Measurements from ENCODE around the gene PEAK1.

PEAK1 gene, protein sequence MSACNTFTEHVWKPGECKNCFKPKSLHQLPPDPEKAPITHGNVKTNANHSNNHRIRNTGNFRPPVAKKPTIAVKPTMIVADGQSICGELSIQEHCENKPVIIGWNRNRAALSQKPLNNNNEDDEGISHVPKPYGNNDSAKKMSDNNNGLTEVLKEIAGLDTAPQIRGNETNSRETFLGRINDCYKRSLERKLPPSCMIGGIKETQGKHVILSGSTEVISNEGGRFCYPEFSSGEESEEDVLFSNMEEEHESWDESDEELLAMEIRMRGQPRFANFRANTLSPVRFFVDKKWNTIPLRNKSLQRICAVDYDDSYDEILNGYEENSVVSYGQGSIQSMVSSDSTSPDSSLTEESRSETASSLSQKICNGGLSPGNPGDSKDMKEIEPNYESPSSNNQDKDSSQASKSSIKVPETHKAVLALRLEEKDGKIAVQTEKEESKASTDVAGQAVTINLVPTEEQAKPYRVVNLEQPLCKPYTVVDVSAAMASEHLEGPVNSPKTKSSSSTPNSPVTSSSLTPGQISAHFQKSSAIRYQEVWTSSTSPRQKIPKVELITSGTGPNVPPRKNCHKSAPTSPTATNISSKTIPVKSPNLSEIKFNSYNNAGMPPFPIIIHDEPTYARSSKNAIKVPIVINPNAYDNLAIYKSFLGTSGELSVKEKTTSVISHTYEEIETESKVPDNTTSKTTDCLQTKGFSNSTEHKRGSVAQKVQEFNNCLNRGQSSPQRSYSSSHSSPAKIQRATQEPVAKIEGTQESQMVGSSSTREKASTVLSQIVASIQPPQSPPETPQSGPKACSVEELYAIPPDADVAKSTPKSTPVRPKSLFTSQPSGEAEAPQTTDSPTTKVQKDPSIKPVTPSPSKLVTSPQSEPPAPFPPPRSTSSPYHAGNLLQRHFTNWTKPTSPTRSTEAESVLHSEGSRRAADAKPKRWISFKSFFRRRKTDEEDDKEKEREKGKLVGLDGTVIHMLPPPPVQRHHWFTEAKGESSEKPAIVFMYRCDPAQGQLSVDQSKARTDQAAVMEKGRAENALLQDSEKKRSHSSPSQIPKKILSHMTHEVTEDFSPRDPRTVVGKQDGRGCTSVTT (N-terminal part only)

DNA sequence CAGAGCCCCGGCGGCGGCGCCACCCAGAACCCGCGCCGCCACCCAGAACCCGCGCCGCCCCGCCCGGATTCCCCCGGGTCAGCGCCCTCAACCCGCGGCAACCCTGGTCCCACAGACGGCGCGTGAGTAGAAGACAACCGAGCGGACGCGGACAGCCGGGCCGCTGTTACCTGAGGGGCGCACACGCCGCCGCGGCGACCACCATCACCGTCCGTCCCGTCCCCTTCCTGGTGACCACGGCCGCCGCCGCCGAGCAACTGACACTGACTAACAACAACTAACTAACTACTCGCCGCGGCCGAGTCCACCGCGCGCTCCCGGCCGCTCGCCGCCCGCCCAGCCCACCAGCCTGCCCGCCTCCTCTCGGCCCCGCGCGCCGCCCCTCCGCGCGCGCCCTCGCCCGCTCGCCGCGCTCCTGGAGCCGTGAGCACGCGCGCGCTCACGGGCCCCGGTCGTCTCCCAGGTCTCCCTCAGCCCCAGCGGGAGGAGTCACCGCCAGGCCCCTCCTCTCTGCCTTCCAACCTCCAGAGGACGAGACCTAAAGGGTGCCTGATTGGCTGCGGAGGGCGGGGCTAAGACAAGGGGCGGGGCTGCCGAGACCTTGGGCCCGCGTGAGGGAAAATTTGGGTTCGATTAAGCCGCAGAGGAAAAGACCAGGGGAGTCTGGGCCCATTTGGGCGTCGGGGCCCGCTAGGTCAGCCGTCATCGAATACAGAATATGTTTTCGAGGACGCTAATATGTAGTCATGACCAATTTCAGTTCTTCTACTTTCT is at the start of gene PEAK1:
PEAK1 (minus strand) TSS at position 269 of the 774 bp plus-strand sequence. CDS start 238,178 bp downstream, outside the sequence.
- peak; percentile 91 for DNase-seq

DNA sequence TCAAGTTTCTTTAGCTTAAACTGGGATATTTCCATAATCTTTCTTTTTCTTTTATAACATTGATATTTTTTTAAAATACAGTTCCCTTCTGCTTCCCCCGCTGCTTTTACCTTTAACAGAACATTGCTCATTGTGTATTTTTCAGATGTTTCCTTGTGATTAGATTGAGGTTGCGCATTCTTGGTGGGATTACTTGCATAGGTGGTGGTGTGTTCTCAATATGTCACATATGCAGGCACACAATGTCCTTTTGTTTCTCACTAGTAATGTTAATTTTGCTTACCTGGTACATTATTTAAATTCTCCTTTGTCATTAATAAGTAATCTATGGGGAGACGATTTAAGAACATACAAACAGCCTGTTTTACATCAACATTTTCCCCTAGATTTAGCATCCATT is 49.0 kb upstream of the PEAK1 start:
- no peak for DNase-seq

DNA sequence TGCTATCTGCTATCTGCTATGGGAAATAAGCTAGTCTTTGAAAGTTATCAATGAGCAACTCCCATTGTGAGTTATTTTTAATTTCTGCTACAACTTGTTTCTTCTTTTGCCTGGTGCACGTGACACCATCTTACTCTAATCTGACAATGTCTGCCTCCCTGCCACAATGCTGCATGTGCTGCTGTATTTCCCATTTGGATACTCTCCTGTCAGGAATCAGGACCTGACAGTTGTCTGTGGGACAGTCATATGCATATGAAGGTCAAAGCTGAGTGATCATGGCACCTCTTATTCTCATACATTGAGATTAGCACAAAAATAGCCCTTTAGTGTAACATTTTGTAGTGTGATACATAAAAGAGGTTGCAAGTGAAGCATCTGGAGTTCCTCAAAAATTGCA is 46.6 kb upstream of the PEAK1 start:
- DNase-seq = no peak

DNA sequence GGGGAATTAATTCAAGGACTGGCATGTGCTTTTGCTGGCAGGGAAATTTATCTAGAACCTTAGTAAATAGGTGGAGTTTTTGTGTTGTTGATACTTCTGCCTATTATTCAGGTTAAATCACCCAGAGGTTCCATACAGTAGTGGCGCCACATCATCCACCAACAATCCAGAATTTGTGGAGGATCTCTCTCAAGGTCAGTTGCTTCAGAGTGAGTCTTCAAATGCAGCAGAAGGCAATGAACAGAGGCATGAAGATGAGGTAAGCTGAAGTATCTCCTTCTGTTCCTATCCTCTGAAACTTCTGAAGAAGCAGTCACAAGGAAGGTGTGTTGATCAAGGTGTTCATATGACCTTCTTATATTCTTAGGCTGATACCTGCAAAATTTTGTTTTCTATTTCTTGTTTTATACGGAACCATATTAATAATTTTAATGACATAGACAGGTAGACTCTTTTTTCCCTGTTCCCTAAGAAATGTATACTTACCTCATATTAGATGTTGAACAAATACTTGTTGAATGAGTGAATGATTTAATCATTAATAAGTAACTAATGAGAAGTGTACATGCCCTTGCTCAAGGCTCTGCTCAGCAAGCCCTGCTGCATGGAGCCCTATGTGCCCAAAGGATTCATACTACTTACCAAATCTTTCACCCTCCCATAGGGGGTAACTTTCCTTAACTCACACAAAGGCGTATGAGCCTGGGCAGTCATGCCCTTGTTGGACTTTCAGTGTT is 44.4 kb upstream of the PEAK1 start:
- DNase-seq = no peak

DNA sequence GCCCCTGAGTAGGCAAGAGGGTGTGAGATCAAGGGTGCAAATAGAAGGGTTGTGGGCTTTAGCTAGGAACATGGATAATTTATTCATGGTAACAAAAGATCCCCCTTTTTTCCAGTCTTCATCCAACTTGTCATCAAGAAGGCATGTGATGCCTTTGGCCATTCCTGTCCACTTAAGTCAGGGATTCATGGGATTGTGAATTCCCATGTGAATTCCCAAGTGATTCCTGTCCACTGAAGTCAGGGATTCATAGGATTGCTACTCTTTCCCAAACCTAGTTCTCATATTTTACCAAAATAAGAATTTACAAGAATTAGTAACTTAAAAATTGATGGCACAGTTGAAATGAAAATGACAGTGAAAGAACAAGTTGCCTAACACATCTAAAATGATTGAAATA is 41.6 kb upstream of the PEAK1 start:
- no peak for DNase-seq

DNA sequence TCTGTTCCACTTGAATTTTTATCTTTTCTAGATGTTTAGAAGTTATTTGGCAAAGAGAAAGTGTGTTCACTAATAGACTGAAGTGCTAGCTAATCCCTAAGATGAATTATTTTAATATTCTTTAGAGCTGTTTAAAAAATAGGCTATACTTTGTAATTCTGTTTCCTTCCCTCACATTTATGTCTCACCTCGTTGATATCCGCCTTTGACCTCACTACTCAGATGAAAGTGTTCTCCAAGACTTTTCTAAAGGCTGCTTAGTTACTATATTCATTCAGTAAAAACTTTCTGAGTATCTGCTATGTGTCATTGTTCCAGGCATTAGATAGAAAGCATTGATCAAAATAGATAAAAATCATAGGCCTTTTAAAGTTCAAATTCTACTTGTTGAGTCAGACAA is 39.1 kb upstream of the PEAK1 start:
- DNase-seq = no peak

DNA sequence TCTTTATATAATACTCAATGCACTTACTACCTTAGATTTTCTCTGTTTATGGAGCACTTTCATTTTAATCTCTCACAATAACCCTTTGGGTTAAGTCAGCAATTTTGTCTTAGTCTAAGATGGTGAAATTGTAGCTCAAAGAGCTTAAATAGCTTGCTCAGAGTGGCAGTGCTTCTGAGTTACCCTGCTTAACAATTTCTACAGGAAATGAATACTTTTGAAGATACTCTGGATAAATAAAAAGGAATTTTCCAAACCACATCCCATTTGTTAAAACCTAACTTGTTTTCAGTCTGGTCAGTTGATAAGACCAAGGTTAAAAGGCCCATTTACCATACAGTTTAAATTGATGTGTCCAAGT is 38.0 kb upstream of the PEAK1 start:
- no peak for DNase-seq

DNA sequence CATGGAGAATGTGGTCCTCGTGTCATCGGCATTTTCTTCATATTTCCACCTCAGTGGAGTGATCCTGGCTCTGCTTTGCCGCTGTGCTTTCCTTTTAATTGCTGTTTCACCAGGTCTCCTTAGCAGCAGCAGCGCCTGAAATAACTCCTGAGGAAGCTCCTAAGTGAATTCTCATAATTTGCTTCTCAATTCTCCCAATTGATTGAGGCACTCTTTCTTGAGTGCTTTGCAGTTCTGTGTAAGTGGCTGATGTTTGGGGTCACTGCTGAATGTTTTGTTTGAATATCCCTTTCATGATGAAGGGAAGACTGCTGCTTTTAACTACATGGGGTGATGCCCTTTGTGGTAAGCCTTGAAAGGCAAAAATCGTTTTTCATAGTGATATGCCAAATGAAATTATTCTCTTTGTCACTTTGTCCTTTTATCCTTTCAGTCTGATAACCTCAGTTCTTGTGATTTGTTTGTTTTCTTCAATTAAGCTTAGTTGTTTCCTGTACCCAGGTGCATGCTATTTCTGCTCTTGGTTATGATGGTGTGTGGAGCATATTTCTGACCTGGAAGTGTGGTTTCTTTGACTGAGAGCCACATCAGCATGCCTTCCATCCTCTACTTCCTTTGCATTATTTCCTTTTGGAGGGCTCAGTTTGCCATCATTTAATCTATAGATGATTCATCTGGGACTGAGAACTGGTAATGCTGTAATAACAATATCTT is 37.4 kb upstream of the PEAK1 start:
- no peak for DNase-seq

DNA sequence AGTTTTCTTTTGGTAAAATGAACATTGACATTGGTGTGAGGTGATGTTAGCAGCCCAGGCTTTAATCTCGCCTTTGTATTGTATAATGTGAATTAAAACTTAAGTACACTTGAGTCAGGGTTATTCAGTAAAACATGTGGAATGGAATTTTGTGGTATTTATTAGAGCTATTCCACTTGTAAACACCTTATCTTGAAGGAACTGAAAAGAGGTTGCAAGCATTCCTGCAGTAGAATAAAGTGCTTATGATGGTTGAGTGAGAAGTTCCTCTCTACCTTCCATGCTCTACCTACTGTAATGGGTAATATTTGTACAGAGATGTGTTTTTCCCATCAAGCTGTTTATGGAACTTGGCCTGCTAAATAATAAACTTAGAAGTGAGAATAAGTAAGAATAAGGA is 36.8 kb upstream of the PEAK1 start:
- no peak for DNase-seq

DNA sequence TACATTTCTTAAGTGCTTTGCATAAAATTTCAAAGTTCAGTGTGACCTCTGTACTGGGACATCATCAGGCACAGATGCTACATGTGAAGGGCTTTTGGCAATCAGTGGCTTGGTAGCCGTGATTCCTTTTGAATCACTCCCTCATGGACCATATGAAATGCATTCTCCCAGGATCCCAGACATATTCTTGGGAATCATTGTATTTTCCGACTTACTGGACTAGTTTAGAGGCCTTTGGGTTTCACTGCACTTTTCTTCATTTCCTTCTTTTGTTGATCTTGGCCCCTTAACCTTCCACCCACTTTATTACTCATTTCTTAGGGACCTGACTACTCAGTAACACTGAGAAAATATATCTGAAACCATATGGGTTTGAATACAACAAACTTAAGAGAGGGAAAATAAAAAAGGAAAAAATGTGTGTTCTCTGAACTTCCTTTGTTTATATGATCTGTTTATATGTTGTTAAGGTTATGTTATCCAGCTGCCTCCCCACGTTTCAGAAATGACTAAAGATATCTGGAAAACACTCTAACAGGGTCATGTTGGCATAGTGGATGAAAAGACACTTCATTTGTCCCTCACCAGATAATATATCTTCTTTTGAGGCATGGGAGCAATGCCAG is 35.9 kb upstream of the PEAK1 start:
- no peak for DNase-seq

DNA sequence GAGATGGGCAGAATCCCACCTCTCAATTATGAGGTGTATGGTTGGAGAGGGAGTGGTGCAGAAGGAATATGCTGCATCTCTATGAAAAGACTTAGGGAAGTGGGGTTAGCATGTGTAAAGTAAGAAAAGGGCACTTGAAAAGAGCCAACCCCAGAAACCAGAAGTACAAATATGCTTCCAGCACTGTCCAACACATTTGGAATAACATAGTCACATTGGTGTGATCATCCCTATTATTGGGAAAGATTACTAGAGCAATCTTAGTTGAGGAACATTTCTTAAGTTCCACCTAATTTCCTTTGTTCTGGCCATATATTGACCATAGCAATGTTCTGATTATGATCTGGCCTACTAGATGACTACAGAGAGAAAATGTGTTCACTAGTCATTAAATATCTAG is 35.0 kb upstream of the PEAK1 start:
- no peak for DNase-seq

DNA sequence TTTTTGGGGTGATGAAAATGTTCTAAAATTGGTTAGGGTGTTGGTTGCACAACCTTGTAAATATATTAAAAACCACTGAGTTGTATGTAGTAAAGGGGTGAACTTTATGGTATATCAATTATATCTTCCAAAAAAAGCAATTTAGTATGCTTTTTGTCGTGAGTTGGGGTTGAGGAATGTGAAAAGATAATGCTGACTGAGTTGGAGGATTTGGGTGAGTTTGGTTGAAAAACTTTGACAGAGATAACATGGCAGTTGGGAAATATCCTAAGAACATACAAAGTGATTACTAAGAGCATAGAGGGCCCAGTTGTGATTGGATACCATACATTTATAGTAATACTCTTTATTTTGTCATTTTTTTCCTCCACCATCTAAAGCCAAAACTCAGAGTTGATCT is 34.4 kb upstream of the PEAK1 start:
- no peak for DNase-seq

DNA sequence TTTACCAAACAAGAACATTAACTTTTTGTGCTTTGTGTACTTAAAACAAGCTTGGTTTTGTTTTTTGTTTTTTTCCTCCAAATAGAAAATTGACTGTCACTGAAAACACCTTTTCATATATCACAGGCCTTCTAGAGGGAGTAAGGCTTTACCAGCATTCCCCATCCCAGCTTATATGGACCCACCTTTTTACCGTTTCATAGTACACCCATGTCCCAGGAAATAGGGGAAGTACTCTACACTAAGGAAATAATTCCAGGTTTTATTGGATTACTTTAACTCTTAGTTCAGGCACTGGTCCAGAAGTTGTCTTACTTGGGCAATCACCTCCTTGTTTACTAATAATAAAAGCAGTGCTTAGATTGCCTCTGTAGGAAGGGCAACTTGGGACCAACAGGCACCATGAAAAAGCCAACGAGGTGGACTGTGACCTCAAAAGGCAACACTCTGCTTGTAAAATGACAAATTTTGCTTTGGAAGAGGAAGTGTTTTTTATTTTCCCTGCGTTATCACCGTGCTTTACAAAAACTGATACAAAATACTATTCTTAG is 27.0 kb upstream of the PEAK1 start:
- no peak for DNase-seq

DNA sequence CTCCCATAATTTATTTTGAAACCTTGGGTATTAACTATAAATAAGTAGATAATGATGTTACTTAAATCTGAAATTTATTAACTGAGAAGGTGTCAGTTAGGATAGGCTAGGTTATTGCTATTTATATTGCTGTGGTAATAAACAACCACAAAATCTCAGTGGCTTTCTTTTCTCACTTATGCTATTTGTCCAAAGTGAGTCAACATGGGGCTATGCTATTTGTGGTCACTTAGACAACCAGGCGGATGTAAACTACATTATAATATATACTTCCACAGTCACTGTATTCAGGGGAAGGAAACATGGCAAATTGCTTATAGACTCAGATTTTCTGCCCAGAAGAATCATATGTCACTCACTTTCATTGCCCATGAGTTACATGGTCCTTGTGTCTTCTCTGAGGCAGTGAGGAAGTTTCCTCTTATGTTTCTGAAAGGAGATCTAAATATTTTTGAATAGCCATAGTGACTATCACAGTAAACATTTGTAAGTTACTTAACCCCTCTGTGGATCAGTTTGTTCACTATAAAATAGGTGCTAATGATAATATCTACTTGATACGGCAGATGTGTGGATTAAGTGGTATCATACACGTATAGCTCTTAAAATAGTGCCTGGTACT is 20.6 kb upstream of the PEAK1 start:
- no peak for DNase-seq

DNA sequence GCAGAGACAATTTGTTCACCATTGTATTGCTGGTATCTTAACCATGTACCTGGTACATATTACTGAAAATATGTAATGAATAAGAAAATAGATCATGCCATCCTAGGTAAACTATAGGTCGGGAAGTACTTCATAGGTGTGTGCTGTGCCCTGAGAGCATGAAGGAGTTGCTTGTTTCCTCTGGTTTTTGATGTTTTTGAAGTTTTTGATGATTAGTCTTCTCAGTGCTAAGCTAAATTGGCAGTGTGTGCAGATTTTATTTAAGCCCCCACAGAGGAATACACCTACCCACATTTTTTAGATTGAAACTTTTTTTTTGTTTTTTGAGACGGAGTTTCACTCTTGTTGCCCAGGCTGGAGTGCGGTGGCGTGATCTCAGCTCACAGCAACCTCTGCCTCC is 17.4 kb upstream of the PEAK1 start:
- no peak for DNase-seq

DNA sequence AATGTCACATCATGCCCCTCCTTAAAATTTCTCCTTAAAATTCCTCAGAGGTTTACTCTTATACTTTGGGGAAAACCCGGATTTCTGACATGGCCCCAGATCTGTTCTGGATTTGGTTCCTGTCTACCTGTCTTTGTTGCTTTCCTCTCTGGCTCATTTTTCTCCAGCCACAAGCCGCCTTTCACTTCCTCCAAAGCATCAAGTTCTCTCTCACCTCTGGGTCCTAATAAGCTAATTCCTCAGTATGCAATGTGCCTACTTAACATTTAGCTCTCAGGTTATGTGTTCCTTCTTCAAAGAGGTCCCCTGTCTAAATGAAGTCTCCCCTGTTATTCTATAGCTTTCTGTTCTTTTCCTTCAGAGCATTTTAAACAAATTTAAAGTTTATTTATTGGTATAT is 16.9 kb upstream of the PEAK1 start:
- no peak for DNase-seq

DNA sequence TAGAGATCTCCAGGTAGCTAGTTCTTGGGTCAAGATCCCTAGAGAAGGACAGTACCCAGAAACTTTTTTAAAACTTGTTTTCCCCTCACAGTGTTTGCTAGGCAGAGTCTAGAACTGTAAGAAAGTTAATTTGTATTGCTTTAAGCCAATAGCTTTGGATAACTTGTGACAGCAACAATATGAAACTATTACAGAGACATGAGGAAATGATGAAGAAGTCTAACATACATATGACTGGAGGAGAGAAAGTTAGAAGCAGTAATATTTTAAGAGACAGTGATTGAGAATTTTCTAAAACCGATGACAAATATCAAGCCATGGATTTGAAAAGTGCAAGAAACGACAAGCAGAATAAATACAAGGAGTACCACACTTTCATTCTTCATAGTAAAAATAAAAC is 10.7 kb upstream of the PEAK1 start:
- DNase-seq = no peak

DNA sequence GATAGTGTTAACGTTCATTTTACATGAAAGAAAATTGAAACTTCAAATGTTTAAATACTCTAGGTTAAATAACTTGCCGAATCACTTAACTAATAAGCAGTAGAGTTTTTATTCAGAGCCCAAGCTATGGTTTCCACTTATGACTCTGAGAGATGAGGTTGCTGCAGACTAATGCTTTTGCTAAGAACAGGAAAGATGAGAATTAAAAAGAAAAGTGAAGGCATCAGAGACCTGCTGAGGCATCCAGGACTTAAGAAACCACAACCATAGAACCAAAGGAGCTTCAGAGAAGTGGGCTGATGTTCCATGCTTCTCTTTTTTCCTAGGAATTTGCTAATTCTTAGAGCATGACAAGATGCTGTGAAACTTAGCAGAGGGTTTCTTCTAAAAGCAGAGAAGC is 10.3 kb upstream of the PEAK1 start:
- no peak for DNase-seq

DNA sequence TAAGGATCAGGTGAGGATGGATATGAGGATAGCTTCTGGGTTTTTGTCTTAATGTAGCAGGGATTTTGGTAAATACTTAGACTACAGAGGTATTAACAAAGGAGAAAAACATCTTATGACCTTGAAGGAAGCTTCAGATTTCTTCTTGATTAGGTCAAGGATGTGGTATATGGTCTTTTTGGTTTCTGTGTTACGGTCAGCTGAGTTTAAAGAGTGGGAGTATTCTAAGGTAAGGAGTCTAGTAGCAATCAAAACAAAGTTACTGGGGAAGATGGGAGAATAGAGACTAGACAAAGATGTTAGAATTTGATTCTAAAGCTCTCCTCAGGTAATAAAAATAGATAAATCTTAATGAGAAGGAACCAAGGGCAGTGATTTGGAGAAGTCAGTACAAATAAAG is 7.0 kb upstream of the PEAK1 start:
- DNase-seq = no peak

DNA sequence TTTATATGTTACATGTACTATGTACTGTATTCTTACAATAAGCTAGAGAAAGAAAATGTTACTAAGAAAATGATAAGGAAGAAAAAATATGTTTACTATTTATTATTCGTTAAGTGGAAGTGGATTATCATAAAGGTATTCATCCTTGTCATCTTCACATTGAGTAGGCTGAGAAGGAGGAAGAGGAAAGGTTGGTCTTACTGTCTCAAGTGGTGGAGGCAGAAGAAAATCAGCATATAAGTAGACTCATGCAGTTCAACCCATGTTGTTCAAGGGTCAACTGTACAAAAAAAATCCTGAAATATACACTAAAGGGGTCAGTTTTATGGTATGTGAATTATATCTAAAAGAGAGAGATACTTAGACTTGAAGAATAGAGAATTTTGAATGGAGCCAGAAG is 6.5 kb upstream of the PEAK1 start:
- no peak for DNase-seq
